HepG2 (cell line): Measurements from ENCODE around the gene GRID1. TPM values are rescaled to one million over a fixed set of nuclear protein-coding genes. Genes with fewer than 3 reads are reported as not detected.

ENCODE experiments used
- ATAC-seq: fragments of 200-7000 bp; cut with Tn5 transposase; 3 replicates; pipeline ENCODE4 v1.9.1; 2020; ENCODE audit warnings: mild to moderate bottlenecking, moderate library complexity
- BruUV-seq: library from RNA; stranded (reverse); fragments of 400-500 nt; replicated peaks from 2 replicates; lab custom pipeline; 2021; lab: Mats Ljungman, UMichigan
- CTCF ChIA-PET: fragments of 300-600 bp; formaldehyde crosslinking; extraction: SDS; loops from one replicate; lab custom pipeline; 2021; ENCODE audit warnings: low total read pairs, inconsistent platforms, low intra/inter-chr PET ratio; lab: Yijun Ruan, JAX
- POLR2A ChIA-PET: fragments of 350-600 bp; sonication (Branson Sonifier 250); formaldehyde crosslinking; loops from one replicate; lab custom pipeline; 2020; ENCODE audit warnings: antibody characterized with exemption, inconsistent platforms; lab: Yijun Ruan, JAX
- DNase-seq: peaks from one replicate; pipeline ENCODE4 v3.0.0-alpha.2; 2015; ENCODE audit warnings: low spot score
- FAIRE-seq: peaks from 3 replicates; lab custom pipeline; 2011; peaks lifted over from hg19 to GRCh38; lab: Jason Lieb, UNC
- H2AFZ ChIP-seq: one replicate; pipeline ENCODE4 v1.6.1; 2011; ENCODE audit warnings: low read length, inconsistent platforms
- H3K27ac ChIP-seq: fragments of 300-600 bp; 3 replicates; pipeline ENCODE4 v1.8.0; 2011; ENCODE audit warnings: mixed run types, mild to moderate bottlenecking, mixed read lengths, low read length, inconsistent platforms; ENCODE audit not compliant: insufficient read depth; ENCODE audit errors: extremely low read length
- H3K27me3 ChIP-seq, 2 experiments: fragments of 200-600 bp in 1 of 2; 2 replicates in 1 of 2; 3 replicates in 1 of 2; pipeline versions ENCODE4 v1.6.0 to v1.8.0; 2011; ENCODE audit warnings: low read length in 2 of 2, mild to moderate bottlenecking in 2 of 2, moderate library complexity in 2 of 2, inconsistent platforms in 1 of 2; ENCODE audit not compliant: insufficient read depth in 2 of 2, control insufficient read depth in 1 of 2
- H3K36me3 ChIP-seq, 2 experiments: fragments of 200-600 bp in 1 of 2; replicated peaks in 1 of 2; 2 replicates in 1 of 2; 3 replicates in 1 of 2; pipeline versions ENCODE4 v1.5.1 to v1.8.0; 2011; ENCODE audit warnings: low read length in 2 of 2, inconsistent platforms in 1 of 2; ENCODE audit not compliant: insufficient read depth in 2 of 2, control insufficient read depth in 1 of 2
- H3K4me1 ChIP-seq: 2 replicates; pipeline ENCODE4 v1.5.1; 2012; ENCODE audit warnings: low read length, inconsistent platforms; ENCODE audit not compliant: insufficient read depth
- H3K4me2 ChIP-seq: 2 replicates; pipeline ENCODE4 v1.6.0; 2011; ENCODE audit warnings: low read depth, low read length, inconsistent platforms
- H3K4me3 ChIP-seq, 3 experiments: fragments of 200-600 bp in 1 of 3; sonication (generic), shearing (Covaris generic) in 1 of 3; replicated peaks in 1 of 3; 2 replicates each; pipeline ENCODE4 v1.5.1; 2011 to 2016; ENCODE audit warnings: low read length in 3 of 3, inconsistent platforms in 2 of 3, low read depth in 2 of 3, mild to moderate bottlenecking in 2 of 3, control low read depth in 1 of 3, mixed read lengths in 1 of 3; ENCODE audit not compliant: insufficient read depth in 1 of 3
- H3K79me2 ChIP-seq: one replicate; pipeline ENCODE4 v1.6.1; 2011; ENCODE audit warnings: low read length, inconsistent platforms; ENCODE audit not compliant: insufficient read depth
- H3K9ac ChIP-seq: 2 replicates; pipeline ENCODE4 v1.6.0; 2011; ENCODE audit warnings: mild to moderate bottlenecking, low read depth, low read length, inconsistent platforms; ENCODE audit not compliant: insufficient read depth
- H3K9me3 ChIP-seq: 2 replicates; pipeline ENCODE4 v1.5.1; 2012; ENCODE audit warnings: mild to moderate bottlenecking, low read length
- H4K20me1 ChIP-seq: 2 replicates; pipeline ENCODE4 v1.6.0; 2011; ENCODE audit warnings: inconsistent platforms, mild to moderate bottlenecking, low read length, moderate library complexity; ENCODE audit not compliant: insufficient read depth
- PAXIP1 ChIP-seq: sonication (generic); formaldehyde crosslinking; conservative IDR thresholded peaks from 2 replicates; pipeline ENCODE4 v1.4.0; 2020; ENCODE audit warnings: mild to moderate bottlenecking, missing genetic modification reagents, moderate library complexity
- SAFB2 ChIP-seq: sonication (generic); formaldehyde crosslinking; IDR thresholded peaks from 2 replicates; pipeline ENCODE4 v1.5.1; 2020; ENCODE audit warnings: missing genetic modification reagents, low read depth, mild to moderate bottlenecking, borderline replicate concordance
- SMAD3 ChIP-seq: sonication (generic); formaldehyde crosslinking; IDR thresholded peaks from 2 replicates; pipeline ENCODE4 v1.4.0; 2020; ENCODE audit warnings: missing genetic modification reagents
- ZNF101 ChIP-seq: sonication (generic); formaldehyde crosslinking; IDR thresholded peaks from 2 replicates; pipeline ENCODE4 v1.4.0; 2020; ENCODE audit warnings: mild to moderate bottlenecking, low read depth, missing genetic modification reagents, borderline replicate concordance
- ZNF337 ChIP-seq: sonication (generic); formaldehyde crosslinking; IDR thresholded peaks from 2 replicates; pipeline ENCODE4 v1.5.1; 2020; ENCODE audit warnings: missing genetic modification reagents, low read depth, mild to moderate bottlenecking, borderline replicate concordance
- ZNF574 ChIP-seq: sonication (generic); formaldehyde crosslinking; IDR thresholded peaks from 2 replicates; pipeline ENCODE4 v1.4.0; 2020; ENCODE audit warnings: missing genetic modification reagents
- WGBS: methylation state at CpG from one replicate; pipeline ENCODE4 v1.1.6; 2017; ENCODE audit warnings: low lambda C conversion rate; 5-methylcytosine and 5-hydroxymethylcytosine counted together
- in situ Hi-C: cut with HindIII; loops from 2 replicates; pipeline ENCODE4 v1.10.0; 2017; ENCODE audit warnings: low pct_unique_long_range_greater_than_20kb; ENCODE audit not compliant: extremely low pct_ligation_motif_present
- intact Hi-C: fragments of 100-400 bp; cut with micrococcal nuclease; formaldehyde crosslinking; loops from one replicate; pipeline ENCODE4 v1.10.0; 2022; ENCODE audit not compliant: unreplicated experiment
- polyA plus RNA-seq, 8 experiments: library from polyadenylated mRNA; depleted of rRNA in 3 of 8; stranded (reverse) in 7 of 8; unstranded in 1 of 8; fragments of >200 nt; fragmentation: Illumina TruSeq in 4 of 8; extraction: Trizol in 4 of 8; gene quantifications; 2 replicates each; pipeline versions ENCODE4 v1.2.1 to v1.2.3, GENCODE V29; 2011 to 2016; ENCODE audit warnings: low read depth in 4 of 8, missing spikeins in 1 of 8, mixed read lengths in 1 of 8; ENCODE audit not compliant: insufficient read depth in 1 of 8
- total RNA-seq, 5 experiments: library from RNA; depleted of rRNA; stranded (reverse); fragments of >200 nt; fragmentation: Illumina TruSeq; extraction: Trizol; gene quantifications; 2 replicates each; pipeline ENCODE4 v1.2.3, GENCODE V29; 2016; ENCODE audit warnings: low read depth in 1 of 5
- TF ChIP-seq, protein P1 (sequence below): sonication (generic); formaldehyde crosslinking; IDR thresholded peaks from 2 replicates; pipeline ENCODE4 v1.4.0; 2020; ENCODE audit warnings: missing genetic modification reagents, borderline replicate concordance

The GRID1 gene
- total and polyA plus RNA-seq, 2 of the 13 experiments (the other 11 are each of a cell fraction or from before 2014, with no cell fraction given) = 0.05 TPM; not detected in 1

DNA sequence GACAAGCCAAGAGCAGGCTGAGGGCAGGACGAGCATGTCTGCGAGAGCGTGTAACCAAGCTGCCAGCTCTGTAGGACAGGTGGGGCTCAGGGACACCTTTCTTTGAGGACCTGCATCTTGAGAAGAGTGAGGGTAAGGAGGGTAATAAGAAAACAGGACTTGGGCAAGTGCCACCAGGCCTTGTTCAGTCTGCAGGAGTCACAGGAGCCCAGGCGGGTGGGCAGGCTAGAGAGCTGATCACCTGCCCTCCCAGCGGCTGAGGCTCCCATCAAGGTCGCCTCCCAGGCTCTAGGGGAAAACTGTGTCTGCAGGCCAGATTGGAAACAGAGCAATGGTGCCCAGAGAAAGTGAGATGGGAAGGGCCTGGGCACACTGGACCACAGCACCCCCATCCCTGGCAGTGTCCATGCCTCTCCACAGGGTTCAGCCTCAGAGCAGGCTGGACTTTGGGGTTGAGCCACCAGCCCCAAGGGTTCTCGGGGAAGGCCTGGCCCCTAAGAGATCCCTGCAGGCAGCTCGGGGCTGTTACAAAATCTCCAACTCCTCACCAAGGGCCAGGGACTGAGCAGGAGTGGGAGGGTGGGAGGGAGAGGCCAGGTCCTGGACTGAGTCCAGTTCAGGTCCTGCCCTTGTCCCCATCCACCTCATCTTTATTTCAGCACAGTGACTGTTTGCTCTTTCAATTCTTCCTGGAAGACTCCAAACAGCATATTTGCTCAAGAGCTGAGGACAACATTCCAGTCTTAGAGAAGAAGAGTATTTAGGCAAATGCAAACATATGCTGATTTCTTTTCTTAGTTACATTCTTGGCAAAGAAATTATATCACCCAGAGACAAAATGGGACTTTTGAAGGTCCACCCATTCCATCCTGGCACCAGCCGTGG, 161.9 kb downstream of the GRID1 start:
- Histone ChIP-seq H3K27me3 (peaks cover 1 to 4% of the 10 kb centered on the region in 2 experiments; a peak in 1 of 5 replicates), H3K4me1 (no peaks in the 10 kb centered on the region), H3K9ac (no peak overlapping the region), H3K9me3 (no peaks in the 10 kb centered on the region), H3K27ac (no peak overlapping the region), H2AFZ (no peak overlapping the region), H3K4me3 (no peak overlapping the region), H3K36me3 (no peaks in the 10 kb centered on the region), H4K20me1 (no peaks in the 10 kb centered on the region), H3K4me2 (no peak overlapping the region), H3K79me2 (no peaks in the 10 kb centered on the region)
- intact Hi-C loops = no loop called here
- in situ Hi-C loops = no loop called here
- POLR2A ChIA-PET = no interaction called here
- no TSS peak for BruUV-seq
- no peak for TF ChIP-seq SMAD3 (CRISPR knock-in tag)
- no peak for TF ChIP-seq ZNF337 (CRISPR knock-in tag)
- TF ChIP-seq SAFB2 = no peak
- TF ChIP-seq ZNF101 (CRISPR knock-in tag) = no peak
- TF ChIP-seq, protein P1, sequence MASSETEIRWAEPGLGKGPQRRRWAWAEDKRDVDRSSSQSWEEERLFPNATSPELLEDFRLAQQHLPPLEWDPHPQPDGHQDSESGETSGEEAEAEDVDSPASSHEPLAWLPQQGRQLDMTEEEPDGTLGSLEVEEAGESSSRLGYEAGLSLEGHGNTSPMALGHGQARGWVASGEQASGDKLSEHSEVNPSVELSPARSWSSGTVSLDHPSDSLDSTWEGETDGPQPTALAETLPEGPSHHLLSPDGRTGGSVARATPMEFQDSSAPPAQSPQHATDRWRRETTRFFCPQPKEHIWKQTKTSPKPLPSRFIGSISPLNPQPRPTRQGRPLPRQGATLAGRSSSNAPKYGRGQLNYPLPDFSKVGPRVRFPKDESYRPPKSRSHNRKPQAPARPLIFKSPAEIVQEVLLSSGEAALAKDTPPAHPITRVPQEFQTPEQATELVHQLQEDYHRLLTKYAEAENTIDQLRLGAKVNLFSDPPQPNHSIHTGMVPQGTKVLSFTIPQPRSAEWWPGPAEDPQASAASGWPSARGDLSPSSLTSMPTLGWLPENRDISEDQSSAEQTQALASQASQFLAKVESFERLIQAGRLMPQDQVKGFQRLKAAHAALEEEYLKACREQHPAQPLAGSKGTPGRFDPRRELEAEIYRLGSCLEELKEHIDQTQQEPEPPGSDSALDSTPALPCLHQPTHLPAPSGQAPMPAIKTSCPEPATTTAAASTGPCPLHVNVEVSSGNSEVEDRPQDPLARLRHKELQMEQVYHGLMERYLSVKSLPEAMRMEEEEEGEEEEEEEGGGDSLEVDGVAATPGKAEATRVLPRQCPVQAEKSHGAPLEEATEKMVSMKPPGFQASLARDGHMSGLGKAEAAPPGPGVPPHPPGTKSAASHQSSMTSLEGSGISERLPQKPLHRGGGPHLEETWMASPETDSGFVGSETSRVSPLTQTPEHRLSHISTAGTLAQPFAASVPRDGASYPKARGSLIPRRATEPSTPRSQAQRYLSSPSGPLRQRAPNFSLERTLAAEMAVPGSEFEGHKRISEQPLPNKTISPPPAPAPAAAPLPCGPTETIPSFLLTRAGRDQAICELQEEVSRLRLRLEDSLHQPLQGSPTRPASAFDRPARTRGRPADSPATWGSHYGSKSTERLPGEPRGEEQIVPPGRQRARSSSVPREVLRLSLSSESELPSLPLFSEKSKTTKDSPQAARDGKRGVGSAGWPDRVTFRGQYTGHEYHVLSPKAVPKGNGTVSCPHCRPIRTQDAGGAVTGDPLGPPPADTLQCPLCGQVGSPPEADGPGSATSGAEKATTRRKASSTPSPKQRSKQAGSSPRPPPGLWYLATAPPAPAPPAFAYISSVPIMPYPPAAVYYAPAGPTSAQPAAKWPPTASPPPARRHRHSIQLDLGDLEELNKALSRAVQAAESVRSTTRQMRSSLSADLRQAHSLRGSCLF (CRISPR knock-in tag) = no peak
- TF ChIP-seq PAXIP1 (CRISPR knock-in tag) = no peak
- TF ChIP-seq ZNF574 (CRISPR knock-in tag) = no peak
- CTCF ChIA-PET = no interaction called here
- DNase-seq (no peak), FAIRE-seq (no peak), ATAC-seq (no peak)
- WGBS = 43% methylated on average over 7 of the region's 9 CpGs
